ENCODE measurements around the gene SRSF4.

DNA sequence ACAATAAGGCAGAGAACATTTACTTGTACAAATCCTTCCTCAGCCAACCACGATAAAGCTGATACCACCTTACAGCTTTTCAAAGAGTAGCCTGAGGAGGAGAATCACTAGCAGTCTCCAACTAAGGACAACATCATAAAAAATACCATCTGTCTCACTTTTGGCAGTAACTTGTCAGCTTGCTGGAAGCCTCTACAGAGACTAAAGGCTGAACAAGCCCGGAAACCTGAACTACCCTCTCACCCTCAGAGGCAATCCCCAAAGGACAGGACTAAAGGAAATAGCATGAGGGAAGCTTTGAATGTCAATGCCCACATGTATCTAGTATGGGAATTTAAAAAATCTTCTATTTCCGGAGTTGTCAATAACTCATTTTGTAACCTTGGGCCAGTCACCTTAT, 10.6 kb downstream of the SRSF4 start:
- TF ChIP-seq, protein P1, sequence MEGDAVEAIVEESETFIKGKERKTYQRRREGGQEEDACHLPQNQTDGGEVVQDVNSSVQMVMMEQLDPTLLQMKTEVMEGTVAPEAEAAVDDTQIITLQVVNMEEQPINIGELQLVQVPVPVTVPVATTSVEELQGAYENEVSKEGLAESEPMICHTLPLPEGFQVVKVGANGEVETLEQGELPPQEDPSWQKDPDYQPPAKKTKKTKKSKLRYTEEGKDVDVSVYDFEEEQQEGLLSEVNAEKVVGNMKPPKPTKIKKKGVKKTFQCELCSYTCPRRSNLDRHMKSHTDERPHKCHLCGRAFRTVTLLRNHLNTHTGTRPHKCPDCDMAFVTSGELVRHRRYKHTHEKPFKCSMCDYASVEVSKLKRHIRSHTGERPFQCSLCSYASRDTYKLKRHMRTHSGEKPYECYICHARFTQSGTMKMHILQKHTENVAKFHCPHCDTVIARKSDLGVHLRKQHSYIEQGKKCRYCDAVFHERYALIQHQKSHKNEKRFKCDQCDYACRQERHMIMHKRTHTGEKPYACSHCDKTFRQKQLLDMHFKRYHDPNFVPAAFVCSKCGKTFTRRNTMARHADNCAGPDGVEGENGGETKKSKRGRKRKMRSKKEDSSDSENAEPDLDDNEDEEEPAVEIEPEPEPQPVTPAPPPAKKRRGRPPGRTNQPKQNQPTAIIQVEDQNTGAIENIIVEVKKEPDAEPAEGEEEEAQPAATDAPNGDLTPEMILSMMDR (IDR thresholded peaks at IDR 0.05; ENCODE audit: extremely low read depth in 1 of 2, insufficient read depth in 1 of 2, low read depth in 1 of 2, low read length in 2 of 2): no peak
- TF ChIP-seq POLR2A (IDR thresholded peaks at IDR 0.05; ENCODE audit: low read depth, low read length) (no peak), EZH2 (IDR thresholded peaks at IDR 0.05; ENCODE audit: borderline replicate concordance, low read depth, low read length, severe bottlenecking) (no peak), MYC (IDR thresholded peaks at IDR 0.05; ENCODE audit: low read depth, low read length) (no peak), POLR2AphosphoS5 (IDR thresholded peaks at IDR 0.05; ENCODE audit: insufficient read depth, low read depth, low read length) (no peak)
- TF ChIP-seq, protein P2, sequence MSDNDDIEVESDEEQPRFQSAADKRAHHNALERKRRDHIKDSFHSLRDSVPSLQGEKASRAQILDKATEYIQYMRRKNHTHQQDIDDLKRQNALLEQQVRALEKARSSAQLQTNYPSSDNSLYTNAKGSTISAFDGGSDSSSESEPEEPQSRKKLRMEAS (IDR thresholded peaks at IDR 0.05; ENCODE audit: insufficient read depth, insufficient read length): no peak
